Neural crest cell (in vitro differentiated cells): ENCODE results near the gene KIF7. TPM values are rescaled to one million over a fixed set of nuclear protein-coding genes. Genes with fewer than 3 reads are reported as not detected.

Experiments used
- DNase-seq: peaks from one replicate; pipeline ENCODE4 v3.0.0; 2021; ENCODE audit warnings: low read depth, mixed read lengths, low spot score
- H3K27ac Mint-ChIP-seq: one replicate; pipeline ENCODE4 v1.8.0; 2021; ENCODE audit warnings: mild to moderate bottlenecking, mixed read lengths; ENCODE audit not compliant: unreplicated experiment
- H3K27me3 Mint-ChIP-seq: 2 replicates; pipeline ENCODE4 v1.8.0; 2021; ENCODE audit warnings: low read depth, mild to moderate bottlenecking, mixed read lengths
- H3K36me3 Mint-ChIP-seq: 2 replicates; pipeline ENCODE4 v1.8.0; 2021; ENCODE audit warnings: low read depth, mild to moderate bottlenecking, mixed read lengths
- H3K4me1 Mint-ChIP-seq: 2 replicates; pipeline ENCODE4 v1.8.0; 2021; ENCODE audit warnings: mixed read lengths
- H3K4me3 Mint-ChIP-seq: one replicate; pipeline ENCODE4 v1.8.0; 2021; ENCODE audit warnings: mild to moderate bottlenecking, mixed read lengths
- H3K9me3 Mint-ChIP-seq: 2 replicates; pipeline ENCODE4 v1.8.0; 2021; ENCODE audit warnings: mixed read lengths
- CTCF ChIP-seq: fragments of 200-600 bp; sonication (generic); conservative IDR thresholded peaks from 2 replicates; pipeline ENCODE4 v1.5.0; 2021; ENCODE audit warnings: antibody characterized with exemption, mild to moderate bottlenecking
- long read RNA-seq: library from polyadenylated mRNA; unstranded; transcript quantifications from one replicate; pipeline ENCODE4 v2.0.0, GENCODE V29; 2020
- total RNA-seq: library from RNA; stranded (reverse); gene quantifications from 2 replicates; pipeline ENCODE4 v1.2.1, GENCODE V29; 2021

KIF7 gene, protein sequence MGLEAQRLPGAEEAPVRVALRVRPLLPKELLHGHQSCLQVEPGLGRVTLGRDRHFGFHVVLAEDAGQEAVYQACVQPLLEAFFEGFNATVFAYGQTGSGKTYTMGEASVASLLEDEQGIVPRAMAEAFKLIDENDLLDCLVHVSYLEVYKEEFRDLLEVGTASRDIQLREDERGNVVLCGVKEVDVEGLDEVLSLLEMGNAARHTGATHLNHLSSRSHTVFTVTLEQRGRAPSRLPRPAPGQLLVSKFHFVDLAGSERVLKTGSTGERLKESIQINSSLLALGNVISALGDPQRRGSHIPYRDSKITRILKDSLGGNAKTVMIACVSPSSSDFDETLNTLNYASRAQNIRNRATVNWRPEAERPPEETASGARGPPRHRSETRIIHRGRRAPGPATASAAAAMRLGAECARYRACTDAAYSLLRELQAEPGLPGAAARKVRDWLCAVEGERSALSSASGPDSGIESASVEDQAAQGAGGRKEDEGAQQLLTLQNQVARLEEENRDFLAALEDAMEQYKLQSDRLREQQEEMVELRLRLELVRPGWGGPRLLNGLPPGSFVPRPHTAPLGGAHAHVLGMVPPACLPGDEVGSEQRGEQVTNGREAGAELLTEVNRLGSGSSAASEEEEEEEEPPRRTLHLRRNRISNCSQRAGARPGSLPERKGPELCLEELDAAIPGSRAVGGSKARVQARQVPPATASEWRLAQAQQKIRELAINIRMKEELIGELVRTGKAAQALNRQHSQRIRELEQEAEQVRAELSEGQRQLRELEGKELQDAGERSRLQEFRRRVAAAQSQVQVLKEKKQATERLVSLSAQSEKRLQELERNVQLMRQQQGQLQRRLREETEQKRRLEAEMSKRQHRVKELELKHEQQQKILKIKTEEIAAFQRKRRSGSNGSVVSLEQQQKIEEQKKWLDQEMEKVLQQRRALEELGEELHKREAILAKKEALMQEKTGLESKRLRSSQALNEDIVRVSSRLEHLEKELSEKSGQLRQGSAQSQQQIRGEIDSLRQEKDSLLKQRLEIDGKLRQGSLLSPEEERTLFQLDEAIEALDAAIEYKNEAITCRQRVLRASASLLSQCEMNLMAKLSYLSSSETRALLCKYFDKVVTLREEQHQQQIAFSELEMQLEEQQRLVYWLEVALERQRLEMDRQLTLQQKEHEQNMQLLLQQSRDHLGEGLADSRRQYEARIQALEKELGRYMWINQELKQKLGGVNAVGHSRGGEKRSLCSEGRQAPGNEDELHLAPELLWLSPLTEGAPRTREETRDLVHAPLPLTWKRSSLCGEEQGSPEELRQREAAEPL (N-terminal part only)
- total RNA-seq = 15.6 and 16.2 TPM in 2 replicates
- long read RNA-seq, partial matches to known transcripts = 1 of 11 reads
- long read RNA-seq, other reads (novel, unspliced or antisense) = 10 of 11 reads

GRCh38 chr15:89654847-89655805 lies at the start of gene KIF7:
Gene KIF7, minus strand, starts transcription at chr15:89655467. Its CDS starts 2,537 bp downstream, at chr15:89652930.
- H3K4me1 Mint-ChIP-seq = peaks cover 17% of the 10 kb centered on the region
- peak within 1 kb of the TSS; percentile 87 for H3K4me3 Mint-ChIP-seq
- no peaks in the 10 kb centered on the region for H3K9me3 Mint-ChIP-seq
- no peak within 1 kb of the TSS for H3K27ac Mint-ChIP-seq
- TF ChIP-seq CTCF = no peak
- peaks cover 2% of the 10 kb centered on the region for H3K36me3 Mint-ChIP-seq
- H3K27me3 Mint-ChIP-seq = peaks cover 20% of the 10 kb centered on the region
- DNase-seq = peak; percentile 43

DNA sequence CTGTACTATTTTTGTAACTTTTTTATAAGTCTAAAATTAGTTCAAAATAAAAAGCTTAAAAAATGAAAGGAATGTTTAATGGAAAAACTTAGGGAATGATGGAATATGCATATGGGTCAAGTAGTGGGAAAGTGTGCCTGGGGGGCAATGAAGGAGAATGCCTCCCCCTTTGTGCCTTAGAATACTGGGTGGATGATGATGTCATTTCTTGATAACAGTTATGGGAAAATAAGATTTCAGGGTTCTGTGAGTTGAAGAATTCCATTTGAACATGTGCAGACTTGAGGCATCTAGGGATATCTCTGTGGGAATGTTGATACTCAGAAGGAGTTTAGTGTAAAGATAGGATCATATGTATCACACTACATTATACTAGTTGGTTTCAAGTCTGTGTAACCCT lies 49.1 kb upstream of the KIF7 start:
- peaks cover 61% of the 10 kb centered on the region for H3K27me3 Mint-ChIP-seq
- H3K36me3 Mint-ChIP-seq = no peaks in the 10 kb centered on the region
- H3K9me3 Mint-ChIP-seq = no peaks in the 10 kb centered on the region
- TF ChIP-seq CTCF = no peak
- no peaks in the 10 kb centered on the region for H3K4me1 Mint-ChIP-seq
- no peak overlapping the region for H3K27ac Mint-ChIP-seq
- no peak overlapping the region for H3K4me3 Mint-ChIP-seq
- no peak for DNase-seq

GRCh38 chr15:89695198-89695597 lies 39.9 kb upstream of the KIF7 start:
- TF ChIP-seq CTCF = no peak
- DNase-seq = no peak
- no peaks in the 10 kb centered on the region for H3K9me3 Mint-ChIP-seq
- peaks cover 83% of the 10 kb centered on the region for H3K27me3 Mint-ChIP-seq
- H3K4me1 Mint-ChIP-seq = peaks cover 10% of the 10 kb centered on the region
- H3K27ac Mint-ChIP-seq = no peak overlapping the region
- no peaks in the 10 kb centered on the region for H3K36me3 Mint-ChIP-seq
- no peak overlapping the region for H3K4me3 Mint-ChIP-seq

GRCh38 chr15:89693696-89694095 lies 38.4 kb upstream of the KIF7 start:
- H3K4me3 Mint-ChIP-seq = no peak overlapping the region
- TF ChIP-seq CTCF = no peak
- H3K36me3 Mint-ChIP-seq = no peaks in the 10 kb centered on the region
- peaks cover 20% of the 10 kb centered on the region for H3K4me1 Mint-ChIP-seq
- H3K9me3 Mint-ChIP-seq = no peaks in the 10 kb centered on the region
- peaks cover 73% of the 10 kb centered on the region for H3K27me3 Mint-ChIP-seq
- no peak for DNase-seq
- H3K27ac Mint-ChIP-seq = no peak overlapping the region
